ENCODE results near the gene PCDHGA9.
"Not testable (repeated sequence)": the region's sequence is repeated elsewhere in the genome, so short reads cannot be mapped to it uniquely, and the experiment has no call there.

PCDHGA9 gene

DNA sequence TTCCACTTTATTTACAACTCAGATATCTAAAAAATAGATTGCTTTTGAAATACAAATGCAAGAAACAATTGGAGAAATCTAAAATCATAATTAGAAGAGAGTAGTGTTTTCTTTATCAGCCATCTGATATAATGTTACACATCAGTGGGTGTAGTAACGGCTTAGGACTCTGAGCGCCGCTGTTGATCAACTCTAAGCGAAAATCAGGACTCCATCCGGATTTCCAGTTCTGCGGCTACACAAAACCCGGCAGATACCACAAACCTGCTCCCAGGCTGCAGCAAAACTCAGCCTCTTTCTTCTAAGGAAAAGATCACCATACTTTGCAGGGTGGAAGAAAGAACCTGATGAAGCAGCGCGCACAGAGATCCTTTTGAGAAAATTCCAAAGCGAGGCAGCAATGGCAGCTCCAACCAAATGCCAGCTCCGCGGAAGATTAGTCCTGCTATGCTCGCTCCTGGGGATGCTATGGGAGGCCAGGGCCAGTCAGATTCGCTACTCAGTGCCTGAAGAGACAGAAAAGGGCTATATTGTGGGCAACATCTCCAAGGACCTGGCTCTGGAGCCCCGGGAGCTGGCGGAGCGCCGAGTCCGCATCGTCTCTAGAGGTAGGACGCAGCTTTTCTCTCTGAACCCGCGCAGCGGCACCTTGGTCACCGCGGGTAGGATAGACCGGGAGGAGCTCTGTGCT, at the start of gene PCDHGA9:
Gene PCDHGA9 (plus strand): TSS at position 226 of the 691 bp plus-strand sequence. CDS start 175 bp downstream, at position 401.
- DNase-seq, result no peak

DNA sequence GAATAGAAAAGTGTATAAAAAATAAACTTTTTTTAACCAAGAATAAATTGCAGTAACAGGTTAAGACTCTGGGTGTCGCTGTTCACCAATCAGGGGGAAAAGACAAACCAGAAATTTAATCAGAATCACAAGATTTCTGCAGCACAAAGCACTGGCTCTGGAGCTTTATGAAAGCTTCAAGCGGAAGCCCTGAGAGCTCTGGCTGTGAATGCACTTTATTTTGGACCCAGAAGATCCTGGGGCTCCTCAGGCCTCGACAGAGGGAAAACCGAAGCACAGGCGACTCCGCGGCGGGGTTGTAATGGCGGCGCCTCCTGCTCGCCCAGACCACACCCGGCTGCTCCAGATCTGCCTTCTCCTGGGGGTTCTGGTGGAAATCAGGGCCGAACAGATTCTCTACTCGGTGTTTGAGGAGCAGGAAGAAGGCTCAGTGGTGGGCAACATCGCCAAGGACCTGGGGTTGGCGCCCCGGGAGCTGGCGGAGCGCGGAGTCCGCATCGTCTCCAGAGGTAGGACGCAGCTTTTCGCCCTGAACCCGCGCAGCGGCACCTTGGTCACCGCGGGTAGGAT, 47.6 kb upstream of the PCDHGA9 start, which contains the start of gene PCDHGA4:
Gene PCDHGA4 (plus strand): TSS at position 122 of the 570 bp plus-strand sequence. CDS start 87 bp downstream, at position 209.
- DNase-seq, result no peak

DNA sequence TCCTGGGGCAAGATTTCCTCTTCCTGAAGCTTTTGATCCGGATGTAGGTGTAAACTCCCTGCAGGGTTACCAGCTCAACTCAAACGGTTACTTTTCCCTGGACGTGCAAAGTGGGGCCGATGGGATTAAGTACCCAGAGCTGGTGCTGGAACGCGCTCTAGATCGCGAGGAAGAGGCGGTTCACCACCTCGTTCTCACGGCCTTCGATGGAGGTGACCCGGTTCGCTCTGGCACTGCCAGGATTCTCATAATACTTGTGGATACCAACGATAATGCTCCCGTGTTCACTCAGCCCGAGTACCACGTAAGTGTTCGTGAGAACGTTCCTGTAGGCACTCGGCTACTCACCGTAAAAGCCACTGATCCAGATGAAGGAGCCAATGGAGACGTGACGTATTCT, 46.9 kb upstream of the PCDHGA9 start:
- DNase-seq, result no peak

DNA sequence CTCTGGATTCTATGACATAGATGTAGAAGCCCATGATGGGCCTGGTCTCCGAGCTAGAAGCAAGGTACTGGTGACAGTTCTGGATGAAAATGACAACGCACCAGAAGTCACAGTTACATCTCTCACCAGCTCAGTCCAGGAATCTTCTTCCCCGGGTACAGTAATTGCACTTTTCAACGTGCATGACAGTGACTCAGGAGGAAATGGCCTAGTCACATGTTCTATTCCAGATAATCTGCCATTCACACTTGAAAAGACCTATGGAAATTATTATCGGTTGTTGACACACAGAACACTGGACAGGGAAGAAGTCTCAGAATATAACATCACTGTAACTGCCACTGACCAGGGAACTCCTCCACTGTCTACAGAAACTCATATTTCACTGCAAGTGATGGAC, 46.4 kb upstream of the PCDHGA9 start:
- no peak for DNase-seq

DNA sequence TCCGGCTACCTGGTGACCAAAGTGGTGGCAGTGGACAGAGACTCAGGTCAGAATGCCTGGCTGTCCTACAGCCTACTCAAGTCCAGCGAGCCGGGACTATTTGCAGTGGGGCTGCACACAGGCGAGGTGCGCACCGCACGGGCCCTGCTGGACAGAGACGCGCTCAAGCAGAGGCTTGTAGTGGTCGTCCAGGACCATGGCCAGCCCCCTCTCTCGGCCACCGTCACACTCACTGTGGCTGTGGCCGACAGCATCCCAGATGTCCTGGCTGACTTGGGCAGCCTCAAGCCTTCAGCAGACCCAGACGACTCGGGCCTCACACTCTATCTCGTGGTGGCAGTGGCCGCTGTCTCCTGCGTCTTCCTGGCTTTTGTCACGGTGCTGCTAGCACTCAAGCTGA, 45.6 kb upstream of the PCDHGA9 start:
- no peak for DNase-seq

DNA sequence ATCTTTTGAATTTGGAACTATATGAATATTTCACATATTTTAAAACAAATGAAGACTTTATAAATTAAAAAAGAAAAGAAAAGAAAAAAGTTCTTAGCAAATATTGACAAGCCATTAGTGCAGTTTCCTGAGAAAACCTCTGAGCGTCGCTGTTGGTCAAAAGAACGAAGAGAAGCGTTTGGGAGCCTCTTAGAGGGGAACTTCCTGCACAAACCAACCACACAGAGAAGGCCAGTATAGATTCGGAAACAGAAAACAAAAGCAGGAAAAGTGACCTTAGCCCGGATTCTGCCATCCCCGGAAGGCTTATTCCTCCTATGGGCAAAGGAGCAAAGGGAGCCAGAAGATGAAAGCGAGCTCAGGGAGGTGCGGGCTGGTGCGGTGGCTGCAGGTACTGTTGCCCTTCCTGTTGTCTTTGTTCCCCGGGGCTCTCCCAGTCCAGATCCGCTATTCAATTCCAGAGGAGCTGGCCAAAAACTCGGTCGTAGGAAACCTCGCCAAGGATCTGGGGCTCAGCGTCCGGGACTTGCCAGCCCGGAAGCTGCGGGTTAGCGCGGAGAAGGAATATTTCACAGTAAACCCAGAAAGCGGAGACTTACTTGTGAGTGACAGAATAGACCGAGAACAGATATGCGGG, 42.7 kb upstream of the PCDHGA9 start, which contains the start of gene PCDHGB2:
Gene PCDHGB2 (plus strand): TSS at position 205 of the 637 bp plus-strand sequence. CDS start 142 bp downstream, at position 347.
- peak; percentile 82 for DNase-seq

DNA sequence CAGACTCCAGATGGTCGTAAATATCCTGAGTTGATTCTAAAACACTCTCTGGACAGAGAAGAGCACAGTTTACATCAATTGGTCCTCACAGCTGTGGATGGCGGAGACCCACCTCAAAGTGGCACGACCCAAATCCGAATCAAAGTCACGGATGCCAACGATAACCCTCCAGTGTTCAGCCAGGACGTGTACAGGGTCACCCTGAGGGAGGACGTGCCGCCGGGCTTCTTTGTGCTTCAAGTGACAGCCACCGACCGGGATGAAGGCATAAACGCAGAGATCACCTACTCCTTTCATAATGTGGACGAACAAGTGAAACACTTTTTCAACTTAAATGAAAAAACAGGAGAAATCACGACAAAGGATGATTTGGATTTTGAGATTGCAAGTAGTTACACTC, 41.9 kb upstream of the PCDHGA9 start:
- no peak for DNase-seq

DNA sequence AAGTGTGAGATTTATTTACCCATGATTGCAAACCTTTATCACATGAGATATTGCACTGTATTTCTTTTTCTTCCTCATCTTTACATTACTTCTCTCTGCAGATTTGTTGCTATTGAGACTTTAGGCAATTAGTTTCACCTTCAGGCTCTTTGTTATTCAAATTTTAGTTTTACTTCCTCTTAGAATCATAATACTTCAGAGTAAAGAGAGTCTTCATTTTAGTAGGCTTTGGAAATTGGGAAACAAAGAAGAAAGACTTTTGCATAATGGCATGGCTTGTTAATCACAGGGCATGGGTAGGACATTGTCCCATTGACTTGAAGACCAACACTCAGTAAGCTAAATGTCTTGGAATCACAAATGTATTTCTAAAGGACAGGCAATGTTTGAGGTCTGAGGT, 39.9 kb upstream of the PCDHGA9 start:
- DNase-seq, result peak; percentile 81

DNA sequence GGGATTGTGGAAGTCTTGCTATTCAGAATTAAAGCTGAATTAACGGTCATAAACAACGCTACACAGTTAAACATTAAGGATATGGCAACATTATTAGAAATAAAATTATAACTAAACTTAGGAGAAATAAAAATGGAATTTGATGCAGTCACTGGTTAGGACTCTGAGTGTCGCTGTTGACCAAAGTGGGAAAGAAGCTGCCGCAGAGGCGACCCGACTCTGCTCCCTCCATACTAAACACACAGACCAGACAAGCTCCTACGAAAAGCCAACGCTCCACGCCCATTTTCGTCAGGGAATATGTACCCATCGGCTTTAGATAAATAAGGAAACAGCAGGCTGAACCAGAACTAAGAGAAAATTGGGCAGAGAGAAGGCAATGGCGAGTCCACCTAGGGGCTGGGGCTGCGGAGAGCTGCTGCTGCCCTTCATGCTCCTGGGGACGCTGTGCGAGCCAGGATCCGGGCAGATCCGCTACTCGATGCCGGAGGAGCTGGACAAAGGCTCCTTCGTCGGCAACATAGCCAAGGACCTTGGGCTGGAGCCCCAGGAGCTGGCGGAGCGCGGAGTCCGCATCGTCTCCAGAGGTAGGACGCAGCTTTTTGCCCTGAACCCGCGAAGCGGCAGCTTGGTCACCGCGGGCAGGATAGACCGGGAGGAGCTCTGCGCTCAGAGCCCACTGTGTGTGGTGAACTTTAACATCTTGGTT, 38.5 kb upstream of the PCDHGA9 start, which contains the start of gene PCDHGA5:
Gene PCDHGA5 (plus strand): TSS at position 211 of the 709 bp plus-strand sequence. CDS start 169 bp downstream, at position 380.
- no peak for DNase-seq

DNA sequence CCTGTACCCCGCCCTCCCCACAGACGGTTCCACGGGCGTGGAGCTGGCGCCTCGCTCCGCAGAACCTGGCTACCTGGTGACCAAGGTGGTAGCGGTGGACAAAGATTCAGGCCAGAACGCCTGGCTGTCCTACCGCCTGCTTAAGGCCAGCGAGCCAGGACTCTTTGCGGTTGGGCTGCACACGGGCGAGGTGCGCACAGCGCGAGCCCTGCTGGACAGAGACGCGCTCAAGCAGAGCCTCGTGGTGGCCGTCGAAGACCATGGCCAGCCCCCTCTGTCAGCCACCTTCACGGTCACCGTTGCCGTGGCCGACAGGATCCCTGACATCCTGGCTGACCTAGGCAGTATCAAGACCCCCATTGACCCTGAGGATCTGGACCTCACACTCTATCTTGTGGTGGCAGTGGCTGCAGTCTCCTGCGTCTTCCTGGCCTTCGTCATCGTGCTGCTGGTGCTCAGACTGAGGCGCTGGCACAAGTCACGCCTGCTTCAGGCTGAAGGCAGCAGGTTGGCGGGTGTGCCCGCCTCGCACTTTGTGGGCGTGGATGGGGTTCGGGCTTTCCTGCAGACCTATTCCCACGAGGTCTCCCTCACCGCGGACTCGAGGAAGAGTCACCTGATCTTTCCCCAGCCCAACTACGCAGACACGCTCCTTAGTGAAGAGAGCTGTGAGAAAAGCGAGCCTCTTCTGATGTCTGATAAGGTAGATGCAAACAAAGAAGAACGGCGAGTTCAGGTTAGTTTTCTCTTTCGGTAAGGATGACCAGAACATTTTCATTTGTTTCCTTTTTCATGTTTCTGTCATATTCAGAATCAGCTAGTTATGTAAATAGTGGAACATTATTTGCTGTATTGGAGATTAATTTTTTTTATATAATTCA, 36.3 kb upstream of the PCDHGA9 start:
- DNase-seq, result no peak

DNA sequence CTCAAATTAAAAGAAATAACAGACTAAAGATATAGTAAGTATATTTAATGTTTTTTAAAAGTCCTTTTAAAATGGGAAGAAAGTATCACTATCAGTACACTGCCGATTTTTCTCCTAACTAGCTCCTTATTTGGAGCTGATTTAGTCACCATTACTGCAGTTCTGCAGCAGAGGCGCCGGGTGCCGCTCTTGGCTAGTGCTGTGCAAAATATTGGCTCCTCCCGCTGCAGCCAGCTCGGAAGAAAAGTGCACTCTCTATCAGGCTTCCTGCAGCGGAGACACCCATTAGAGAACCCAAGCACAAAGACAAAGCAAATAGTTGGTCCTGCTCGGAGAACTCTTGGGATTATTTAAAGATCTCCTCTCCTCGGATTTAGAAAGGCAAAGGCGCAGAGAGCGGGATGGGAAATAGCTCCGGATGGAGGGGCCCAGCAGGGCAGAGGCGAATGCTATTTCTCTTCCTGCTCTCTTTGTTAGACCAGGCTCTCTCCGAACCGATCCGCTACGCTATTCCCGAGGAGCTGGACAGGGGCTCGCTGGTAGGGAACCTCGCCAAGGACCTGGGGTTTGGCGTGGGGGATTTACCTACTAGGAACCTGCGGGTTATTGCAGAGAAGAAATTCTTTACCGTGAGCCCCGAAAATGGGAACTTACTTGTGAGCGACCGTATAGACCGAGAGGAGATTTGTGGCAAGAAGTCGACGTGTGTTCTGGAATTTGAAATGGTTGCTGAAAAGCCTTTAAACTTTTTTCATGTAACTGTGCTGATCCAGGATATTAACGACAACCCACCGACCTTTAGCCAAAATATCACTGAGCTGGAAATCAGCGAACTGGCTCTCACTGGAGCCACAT, 32.4 kb upstream of the PCDHGA9 start, which contains the start of gene PCDHGB3:
Gene PCDHGB3 (plus strand): TSS at position 249 of the 855 bp plus-strand sequence. CDS start 153 bp downstream, at position 402.
- DNase-seq, result no peak

DNA sequence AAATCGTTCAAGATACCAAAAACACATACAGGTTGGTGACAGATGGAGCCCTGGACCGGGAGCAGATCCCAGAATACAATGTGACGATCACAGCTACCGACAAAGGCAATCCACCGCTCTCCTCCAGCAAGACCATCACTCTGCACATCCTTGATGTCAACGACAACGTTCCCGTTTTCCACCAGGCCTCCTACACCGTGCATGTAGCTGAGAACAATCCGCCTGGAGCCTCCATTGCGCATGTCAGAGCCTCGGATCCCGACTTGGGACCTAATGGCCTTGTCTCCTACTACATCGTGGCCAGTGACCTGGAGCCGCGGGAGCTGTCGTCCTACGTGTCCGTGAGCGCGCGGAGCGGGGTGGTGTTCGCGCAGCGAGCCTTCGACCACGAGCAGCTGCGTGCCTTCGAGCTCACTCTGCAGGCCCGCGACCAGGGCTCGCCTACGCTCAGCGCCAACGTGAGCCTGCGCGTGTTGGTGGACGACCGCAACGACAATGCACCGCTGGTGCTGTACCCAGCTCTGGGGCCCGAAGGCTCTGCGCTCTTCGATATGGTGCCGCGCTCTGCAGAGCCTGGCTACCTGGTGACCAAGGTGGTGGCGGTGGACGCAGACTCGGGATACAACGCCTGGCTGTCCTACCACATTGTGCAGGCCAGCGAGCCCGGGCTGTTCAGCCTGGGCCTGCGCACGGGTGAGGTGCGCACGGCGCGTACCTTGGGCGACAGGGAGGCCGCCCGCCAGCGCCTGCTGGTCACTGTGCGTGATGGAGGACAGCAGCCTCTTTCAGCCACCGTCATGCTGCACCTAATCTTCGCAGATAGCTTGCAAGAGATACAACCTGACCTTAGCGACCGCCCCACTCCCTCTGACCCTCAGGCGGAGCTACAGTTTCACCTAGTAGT, 30.8 kb upstream of the PCDHGA9 start:
- DNase-seq, result no peak

DNA sequence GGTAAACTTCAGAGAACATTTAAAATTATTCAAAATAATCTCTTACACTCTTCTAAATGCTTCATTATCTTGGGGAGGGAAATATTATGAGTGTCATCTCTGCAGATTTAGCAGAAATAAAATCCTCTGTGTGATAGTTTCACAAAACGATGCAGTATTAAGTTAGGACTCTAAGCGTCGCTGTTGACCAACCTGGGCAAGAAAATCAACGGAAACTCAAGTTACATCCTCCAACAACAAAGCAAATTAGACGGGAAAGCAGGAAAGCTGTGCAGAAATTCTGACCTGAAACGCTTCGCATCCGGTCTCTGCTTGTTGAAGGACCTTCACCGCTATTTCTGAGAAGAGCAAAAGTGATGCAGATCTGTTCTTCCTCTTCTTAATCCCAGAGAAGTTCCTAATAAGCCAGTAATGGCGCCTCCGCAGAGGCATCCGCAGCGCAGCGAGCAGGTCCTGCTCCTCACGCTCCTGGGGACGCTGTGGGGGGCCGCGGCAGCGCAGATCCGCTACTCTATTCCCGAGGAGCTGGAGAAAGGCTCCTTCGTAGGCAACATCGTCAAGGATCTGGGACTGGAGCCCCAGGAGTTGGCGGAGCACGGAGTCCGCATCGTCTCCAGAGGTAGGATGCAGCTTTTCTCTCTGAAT, 28.8 kb upstream of the PCDHGA9 start, which contains the start of gene PCDHGA6:
Gene PCDHGA6 (plus strand): TSS at position 219 of the 645 bp plus-strand sequence. CDS start 193 bp downstream, at position 412.
- DNase-seq, result no peak

DNA sequence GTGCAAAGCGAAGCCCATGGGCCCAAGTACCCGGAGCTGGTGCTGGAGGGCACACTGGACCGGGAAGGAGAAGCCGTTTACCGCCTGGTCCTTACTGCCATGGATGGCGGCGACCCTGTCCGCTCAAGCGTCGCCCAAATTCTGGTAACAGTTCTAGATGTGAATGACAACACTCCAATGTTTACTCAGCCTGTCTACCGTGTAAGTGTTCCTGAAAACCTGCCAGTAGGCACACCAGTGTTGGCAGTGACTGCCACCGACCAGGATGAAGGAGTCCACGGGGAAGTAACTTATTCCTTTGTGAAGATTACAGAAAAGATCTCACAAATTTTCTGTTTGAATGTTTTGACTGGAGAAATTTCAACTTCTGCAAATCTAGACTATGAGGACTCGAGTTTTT, 28.0 kb upstream of the PCDHGA9 start:
- DNase-seq, result no peak

DNA sequence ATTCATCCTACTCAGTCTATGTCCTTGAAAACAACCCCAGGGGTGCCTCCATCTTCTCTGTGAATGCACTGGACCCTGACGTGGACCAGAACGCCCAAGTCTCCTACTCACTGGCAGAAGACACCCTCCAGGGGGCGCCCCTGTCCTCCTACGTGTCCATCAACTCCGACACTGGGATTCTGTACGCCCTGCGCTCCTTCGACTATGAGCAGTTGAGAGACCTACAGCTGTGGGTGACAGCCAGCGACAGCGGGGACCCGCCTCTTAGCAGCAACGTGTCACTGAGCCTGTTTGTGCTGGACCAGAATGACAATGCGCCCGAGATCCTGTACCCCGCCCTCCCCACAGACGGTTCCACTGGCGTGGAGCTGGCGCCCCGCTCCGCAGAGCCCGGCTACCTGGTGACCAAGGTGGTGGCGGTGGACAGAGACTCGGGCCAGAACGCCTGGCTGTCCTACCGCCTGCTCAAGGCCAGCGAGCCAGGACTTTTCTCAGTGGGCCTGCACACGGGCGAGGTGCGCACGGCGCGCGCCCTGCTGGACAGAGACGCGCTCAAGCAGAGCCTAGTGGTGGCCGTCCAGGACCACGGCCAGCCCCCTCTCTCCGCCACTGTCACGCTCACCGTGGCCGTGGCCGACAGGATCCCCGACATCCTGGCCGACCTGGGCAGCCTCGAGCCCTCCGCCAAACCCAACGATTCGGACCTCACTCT, 27.0 kb upstream of the PCDHGA9 start:
- DNase-seq, result not testable (repeated sequence)

DNA sequence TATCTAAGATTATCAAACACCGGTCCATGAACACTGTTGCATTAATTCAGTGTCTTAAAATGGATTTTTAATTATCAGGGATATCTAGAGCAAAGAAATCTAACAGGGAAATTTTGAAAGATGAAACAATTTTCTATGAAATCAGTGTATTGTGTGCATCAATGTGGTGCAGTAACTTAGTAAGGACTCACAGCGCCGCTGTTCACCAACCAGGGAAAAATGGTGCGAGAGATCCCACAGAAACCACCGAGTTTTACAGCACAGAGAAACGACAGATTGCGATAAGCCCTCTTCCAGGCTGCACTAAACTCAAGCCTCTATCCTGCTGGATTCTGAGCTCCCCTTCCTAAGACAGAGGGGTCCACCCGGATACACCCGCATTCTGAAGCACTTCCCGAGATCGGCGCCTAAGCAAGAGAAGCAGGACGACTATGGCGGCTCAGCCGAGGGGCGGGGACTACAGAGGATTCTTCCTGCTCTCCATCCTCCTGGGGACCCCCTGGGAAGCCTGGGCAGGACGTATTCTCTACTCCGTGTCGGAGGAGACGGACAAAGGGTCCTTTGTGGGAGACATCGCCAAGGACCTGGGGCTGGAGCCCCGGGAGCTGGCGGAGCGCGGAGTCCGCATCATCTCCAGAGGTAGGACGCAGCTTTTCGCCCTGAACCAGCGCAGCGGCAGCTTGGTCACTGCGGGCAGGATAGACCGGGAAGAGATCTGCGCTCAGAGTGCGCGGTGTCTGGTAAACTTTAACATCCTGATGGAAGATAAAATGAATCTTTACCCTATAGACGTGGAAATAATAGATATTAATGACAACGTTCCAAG, 19.9 kb upstream of the PCDHGA9 start, which contains the start of gene PCDHGA7:
Gene PCDHGA7 (plus strand): TSS at position 274 of the 826 bp plus-strand sequence. CDS start 158 bp downstream, at position 432.
- no peak for DNase-seq

DNA sequence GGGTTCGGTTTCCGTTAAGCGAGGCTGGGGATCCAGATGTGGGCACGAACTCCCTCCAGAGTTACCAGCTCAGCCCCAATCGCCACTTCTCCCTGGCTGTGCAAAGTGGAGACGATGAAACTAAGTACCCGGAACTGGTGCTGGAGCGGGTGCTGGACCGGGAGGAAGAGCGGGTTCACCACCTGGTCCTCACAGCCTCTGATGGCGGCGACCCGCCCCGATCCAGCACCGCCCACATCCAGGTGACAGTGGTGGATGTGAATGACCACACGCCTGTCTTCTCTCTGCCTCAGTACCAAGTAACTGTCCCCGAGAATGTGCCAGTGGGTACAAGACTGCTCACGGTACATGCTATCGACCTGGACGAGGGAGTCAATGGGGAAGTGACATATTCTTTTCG, 19.2 kb upstream of the PCDHGA9 start:
- DNase-seq, result no peak
